Placental epithelial cell (primary cell): ENCODE results near the gene NCR2. TPM values are rescaled to one million over a fixed set of nuclear protein-coding genes. Genes with fewer than 3 reads are reported as not detected.

Experiments
- small RNA-seq: library from RNA; depleted of rRNA; stranded (forward); fragments of <200 nt; gene quantifications from one replicate; pipeline ENCODE3, GENCODE V24; 2012
- total RNA-seq: library from RNA; depleted of rRNA; stranded (reverse); fragments of >200 nt; gene quantifications from 2 replicates; pipeline ENCODE4 v1.2.3, GENCODE V29; 2012

NCR2 gene
- not detected in 2 replicates for total RNA-seq

GRCh38 chr6:41335296-41335695 lies at the start of gene NCR2:
Gene NCR2, plus strand, starts transcription at chr6:41335608. Its CDS starts 269 bp downstream, at chr6:41335877.

GRCh38 chr6:41286544-41287346 lies 48.7 kb upstream of the NCR2 start, which contains the start of gene TREM1:
Gene TREM1, minus strand, starts transcription at chr6:41286682. Its CDS starts 27 bp downstream, at chr6:41286655.

Small RNAs within 50 kb of the gene (small RNA-seq; reads per million reads assigned to genes)
- gene RNU6-643P, result not detected

Other genes starting within 250 kb of the NCR2 start
- gene TREML1, start 181.3 kb upstream of the NCR2 start, total RNA-seq, result not detected in 2 replicates
- gene TREM2, start 172.5 kb upstream of the NCR2 start, total RNA-seq, result not detected in 2 replicates
- not detected in 2 replicates for gene TREML2, start 134.5 kb upstream of the NCR2 start, total RNA-seq
- gene TREML4, start 107.3 kb upstream of the NCR2 start, total RNA-seq, result not detected in 2 replicates
- gene TREM1, start 48.9 kb upstream of the NCR2 start, total RNA-seq, result not detected in 2 replicates
- 3.5 and 4.6 TPM in 2 replicates for gene FOXP4, start 210.8 kb downstream of the NCR2 start, total RNA-seq